Stimulated activated memory B cell treated with anti-CD40 and anti-IgM and Interleukin-4, amounts not matched to agents 10 μg/mL and 1 μg/mL and 100 μg/mL, for 72 hours (primary cell): ENCODE measurements around the gene MED15.
"Not testable (repeated sequence)": the region's sequence is repeated elsewhere in the genome, so short reads cannot be mapped to it uniquely, and the experiment has no call there.

Experiments
- ATAC-seq: fragments of 150-1000 bp; cut with Tn5 transposase; 2 replicates; pipeline ENCODE4 v1.10.0; 2021
- H3K27ac Mint-ChIP-seq: one replicate; pipeline ENCODE4 v1.8.0; 2022; ENCODE audit warnings: mild to moderate bottlenecking, mixed read lengths
- H3K27me3 Mint-ChIP-seq: one replicate; pipeline ENCODE4 v1.8.0; 2022; ENCODE audit warnings: mixed read lengths
- H3K36me3 Mint-ChIP-seq: one replicate; pipeline ENCODE4 v1.8.0; 2022; ENCODE audit warnings: mixed read lengths
- H3K4me1 Mint-ChIP-seq: one replicate; pipeline ENCODE4 v1.8.0; 2022; ENCODE audit warnings: mixed read lengths
- H3K4me3 Mint-ChIP-seq: one replicate; pipeline ENCODE4 v1.8.0; 2022; ENCODE audit warnings: mild to moderate bottlenecking, moderate library complexity, mixed read lengths
- H3K9me3 Mint-ChIP-seq: one replicate; pipeline ENCODE4 v1.8.0; 2022; ENCODE audit warnings: mixed read lengths

MED15 gene

GRCh38 chr22:20507253-20508066 lies at the start of gene MED15:
Gene MED15 (plus strand): TSS chr22:20507610. CDS start chr22:20507679, 69 bp downstream.
- Mint-ChIP-seq H3K36me3 (no peaks in the 10 kb centered on the region), H3K27me3 (no peaks in the 10 kb centered on the region), H3K4me1 (peaks cover 55% of the 10 kb centered on the region), H3K27ac (peak within 1 kb of the TSS; percentile 97), H3K4me3 (peak within 1 kb of the TSS; percentile 93), H3K9me3 (no peaks in the 10 kb centered on the region)
- ATAC-seq: peak; percentile 96

GRCh38 chr22:20458530-20459151 lies 48.8 kb upstream of the MED15 start:
- Mint-ChIP-seq H3K27me3 (no peaks in the 10 kb centered on the region), H3K9me3 (no peaks in the 10 kb centered on the region), H3K36me3 (peaks cover 34% of the 10 kb centered on the region), H3K4me1 (peaks cover 41% of the 10 kb centered on the region), H3K27ac (no peak overlapping the region), H3K4me3 (no peak overlapping the region)
- no peak for ATAC-seq

- H3K27me3 Mint-ChIP-seq: no peaks in the 10 kb centered on the region
These were observed 48.3 kb upstream of the MED15 start for GRCh38 chr22:20459152-20459542.

GRCh38 chr22:20459862-20460261 lies 47.5 kb upstream of the MED15 start:
- ATAC-seq: no peak
- H3K4me3 Mint-ChIP-seq: no peak overlapping the region

More at GRCh38 chr22:20459152-20459542, 48.3 kb upstream of the MED15 start:
- H3K27ac Mint-ChIP-seq: peak overlapping the region; percentile 18
- no peaks in the 10 kb centered on the region for H3K9me3 Mint-ChIP-seq
- H3K36me3 Mint-ChIP-seq: peaks cover 34% of the 10 kb centered on the region
- no peak overlapping the region for H3K4me3 Mint-ChIP-seq
- no peak for ATAC-seq
- H3K4me1 Mint-ChIP-seq: peaks cover 46% of the 10 kb centered on the region

GRCh38 chr22:20463324-20464095 lies 43.9 kb upstream of the MED15 start:
- peaks cover 43% of the 10 kb centered on the region for H3K4me1 Mint-ChIP-seq
- H3K27me3 Mint-ChIP-seq: no peaks in the 10 kb centered on the region
- peaks cover 9% of the 10 kb centered on the region for H3K36me3 Mint-ChIP-seq
- no peaks in the 10 kb centered on the region for H3K9me3 Mint-ChIP-seq
- peak; percentile 91 for ATAC-seq
- H3K4me3 Mint-ChIP-seq: peak overlapping the region; percentile 47
- peak overlapping the region; percentile 85 for H3K27ac Mint-ChIP-seq

More at GRCh38 chr22:20459862-20460261, 47.5 kb upstream of the MED15 start:
- Mint-ChIP-seq H3K4me1 (peaks cover 53% of the 10 kb centered on the region), H3K27ac (peak overlapping the region; percentile 18), H3K36me3 (peaks cover 30% of the 10 kb centered on the region), H3K27me3 (no peaks in the 10 kb centered on the region), H3K9me3 (no peaks in the 10 kb centered on the region)

GRCh38 chr22:20464096-20464614 lies 43.3 kb upstream of the MED15 start:
- H3K4me3 Mint-ChIP-seq: peak overlapping the region; percentile 47
- peak; percentile 84 for ATAC-seq
- H3K9me3 Mint-ChIP-seq: no peaks in the 10 kb centered on the region
- peaks cover 49% of the 10 kb centered on the region for H3K4me1 Mint-ChIP-seq
- peaks cover 12% of the 10 kb centered on the region for H3K36me3 Mint-ChIP-seq
- peak overlapping the region; percentile 85 for H3K27ac Mint-ChIP-seq
- H3K27me3 Mint-ChIP-seq: no peaks in the 10 kb centered on the region

GRCh38 chr22:20464912-20465758 lies 42.3 kb upstream of the MED15 start:
- Mint-ChIP-seq H3K36me3 (peaks cover 8% of the 10 kb centered on the region), H3K9me3 (no peaks in the 10 kb centered on the region), H3K27me3 (no peaks in the 10 kb centered on the region), H3K4me1 (peaks cover 39% of the 10 kb centered on the region), H3K4me3 (no peak overlapping the region), H3K27ac (peak overlapping the region; percentile 85)
- no peak for ATAC-seq

- peaks cover 38% of the 10 kb centered on the region for H3K4me1 Mint-ChIP-seq
- no peaks in the 10 kb centered on the region for H3K9me3 Mint-ChIP-seq
- no peak overlapping the region for H3K4me3 Mint-ChIP-seq
- no peaks in the 10 kb centered on the region for H3K27me3 Mint-ChIP-seq
- peaks cover 14% of the 10 kb centered on the region for H3K36me3 Mint-ChIP-seq
- ATAC-seq: no peak
- H3K27ac Mint-ChIP-seq: peak overlapping the region; percentile 85
These were observed 41.7 kb upstream of the MED15 start for GRCh38 chr22:20465759-20466077.

GRCh38 chr22:20466659-20467379 lies 40.6 kb upstream of the MED15 start:
- peaks cover 38% of the 10 kb centered on the region for H3K4me1 Mint-ChIP-seq
- peak overlapping the region; percentile 60 for H3K27ac Mint-ChIP-seq
- no peaks in the 10 kb centered on the region for H3K9me3 Mint-ChIP-seq
- no peak overlapping the region for H3K4me3 Mint-ChIP-seq
- H3K27me3 Mint-ChIP-seq: no peaks in the 10 kb centered on the region
- no peak for ATAC-seq
- H3K36me3 Mint-ChIP-seq: peaks cover 23% of the 10 kb centered on the region

- H3K4me1 Mint-ChIP-seq: peaks cover 26% of the 10 kb centered on the region
- no peak for ATAC-seq
These were observed 38.1 kb upstream of the MED15 start for GRCh38 chr22:20469110-20469868.

GRCh38 chr22:20470525-20470924 lies 36.9 kb upstream of the MED15 start:
- not testable (repeated sequence) for H3K27me3 Mint-ChIP-seq, ATAC-seq, H3K27ac Mint-ChIP-seq, H3K4me3 Mint-ChIP-seq, H3K9me3 Mint-ChIP-seq
- Mint-ChIP-seq H3K4me1 (peaks cover 14% of the 10 kb centered on the region), H3K36me3 (peaks cover 23% of the 10 kb centered on the region)

More at GRCh38 chr22:20469110-20469868, 38.1 kb upstream of the MED15 start:
- H3K4me3 Mint-ChIP-seq: no peak overlapping the region
- H3K27ac Mint-ChIP-seq: peak overlapping the region; percentile 31
- no peaks in the 10 kb centered on the region for H3K27me3 Mint-ChIP-seq
- H3K9me3 Mint-ChIP-seq: no peaks in the 10 kb centered on the region
- H3K36me3 Mint-ChIP-seq: peaks cover 23% of the 10 kb centered on the region

- H3K27ac Mint-ChIP-seq: no peak overlapping the region
- peaks cover 14% of the 10 kb centered on the region for H3K4me1 Mint-ChIP-seq
- no peaks in the 10 kb centered on the region for H3K9me3 Mint-ChIP-seq
- peaks cover 23% of the 10 kb centered on the region for H3K36me3 Mint-ChIP-seq
- ATAC-seq: no peak
- no peaks in the 10 kb centered on the region for H3K27me3 Mint-ChIP-seq
- no peak overlapping the region for H3K4me3 Mint-ChIP-seq
These were observed 36.1 kb upstream of the MED15 start for GRCh38 chr22:20471126-20471833.
